Measurements from ENCODE around the gene TBC1D32. TPM values are rescaled to one million over a fixed set of nuclear protein-coding genes. Genes with fewer than 3 reads are reported as not detected.

TBC1D32 gene
- total RNA-seq, 1 experiment from 2014 or later = 3.4 TPM

DNA sequence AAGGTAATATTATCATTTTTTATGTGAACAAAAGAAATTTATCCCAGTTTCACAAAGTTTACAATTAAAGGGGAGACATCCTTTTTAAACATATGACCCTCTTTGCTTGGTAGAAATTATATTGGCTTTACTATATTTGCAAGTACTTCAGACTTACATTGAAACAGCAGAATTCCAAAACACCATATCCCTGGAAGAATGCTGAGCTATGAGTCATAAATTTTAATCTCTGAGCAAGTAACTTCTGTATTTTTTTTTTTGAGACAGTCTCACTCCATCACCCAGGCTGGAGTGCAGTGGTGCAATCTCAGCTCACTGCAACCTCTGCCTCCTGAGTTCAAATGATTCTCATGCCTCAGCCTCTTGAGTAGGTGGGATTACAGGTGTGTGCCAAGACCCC, 240.4 kb downstream of the TBC1D32 start:
- ChIA-PET POLR2A (no interaction called here), CTCF (no interaction called here)
- Mint-ChIP-seq H3K27me3 (ENCODE audit: insufficient read depth, unreplicated experiment) (no peaks in the 10 kb centered on the region), H3K27ac (ENCODE audit: unreplicated experiment) (no peak overlapping the region), H3K4me1 (ENCODE audit: low read depth, unreplicated experiment) (no peaks in the 10 kb centered on the region), H3K4me3 (ENCODE audit: unreplicated experiment) (no peak overlapping the region), H3K9me3 (ENCODE audit: unreplicated experiment) (no peaks in the 10 kb centered on the region), H3K36me3 (ENCODE audit: insufficient read depth, unreplicated experiment) (no peaks in the 10 kb centered on the region)
- H3K4me3 ChIP-seq (ENCODE audit: low read depth, low read length) = no peak overlapping the region
- H3K9me3 ChIP-seq = no peaks in the 10 kb centered on the region
- intact Hi-C loops (cut with micrococcal nuclease; ENCODE audit: unreplicated experiment) = no loop called here
- TF ChIP-seq, protein P1, sequence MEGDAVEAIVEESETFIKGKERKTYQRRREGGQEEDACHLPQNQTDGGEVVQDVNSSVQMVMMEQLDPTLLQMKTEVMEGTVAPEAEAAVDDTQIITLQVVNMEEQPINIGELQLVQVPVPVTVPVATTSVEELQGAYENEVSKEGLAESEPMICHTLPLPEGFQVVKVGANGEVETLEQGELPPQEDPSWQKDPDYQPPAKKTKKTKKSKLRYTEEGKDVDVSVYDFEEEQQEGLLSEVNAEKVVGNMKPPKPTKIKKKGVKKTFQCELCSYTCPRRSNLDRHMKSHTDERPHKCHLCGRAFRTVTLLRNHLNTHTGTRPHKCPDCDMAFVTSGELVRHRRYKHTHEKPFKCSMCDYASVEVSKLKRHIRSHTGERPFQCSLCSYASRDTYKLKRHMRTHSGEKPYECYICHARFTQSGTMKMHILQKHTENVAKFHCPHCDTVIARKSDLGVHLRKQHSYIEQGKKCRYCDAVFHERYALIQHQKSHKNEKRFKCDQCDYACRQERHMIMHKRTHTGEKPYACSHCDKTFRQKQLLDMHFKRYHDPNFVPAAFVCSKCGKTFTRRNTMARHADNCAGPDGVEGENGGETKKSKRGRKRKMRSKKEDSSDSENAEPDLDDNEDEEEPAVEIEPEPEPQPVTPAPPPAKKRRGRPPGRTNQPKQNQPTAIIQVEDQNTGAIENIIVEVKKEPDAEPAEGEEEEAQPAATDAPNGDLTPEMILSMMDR (IDR thresholded peaks at IDR 0.05; ENCODE audit: insufficient read depth in 1 of 2, low read depth in 1 of 2, low read length in 1 of 2, severe bottlenecking in 1 of 2, unreplicated experiment in 1 of 2) = no peak
- H3K36me3 ChIP-seq (ENCODE audit: control insufficient read depth, insufficient read depth, low read length) = no peaks in the 10 kb centered on the region
- no peaks in the 10 kb centered on the region for H3K27me3 ChIP-seq (replicated peaks; ENCODE audit: control insufficient read depth, insufficient read depth, low read length)
- H3K4me1 ChIP-seq = no peaks in the 10 kb centered on the region
- DNase-seq = no peak
- BruUV-seq (replicated peaks) = no TSS peak

DNA sequence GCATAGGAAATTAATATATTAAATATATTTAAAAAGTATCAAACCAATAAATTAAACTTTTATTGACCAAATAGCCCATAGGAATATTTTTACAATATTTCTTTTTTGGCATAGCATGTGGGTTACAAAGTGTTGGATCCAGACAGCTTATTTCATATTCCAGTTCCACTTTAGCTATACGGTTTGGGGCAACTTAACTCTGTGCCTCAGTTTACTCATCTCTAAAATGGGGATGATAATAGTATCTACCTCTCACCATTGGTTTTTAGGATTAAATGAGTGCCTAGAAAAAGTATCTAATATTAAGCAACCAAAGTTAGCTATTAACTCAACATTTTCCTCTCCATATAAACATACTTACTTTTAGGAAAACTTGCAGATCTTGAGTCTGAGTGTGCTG, 243.8 kb downstream of the TBC1D32 start:
- intact Hi-C loops (cut with micrococcal nuclease; ENCODE audit: unreplicated experiment) = no loop called here
- no TSS peak for BruUV-seq (replicated peaks)
- no peaks in the 10 kb centered on the region for H3K27me3 ChIP-seq (replicated peaks; ENCODE audit: control insufficient read depth, insufficient read depth, low read length)
- H3K9me3 Mint-ChIP-seq (ENCODE audit: unreplicated experiment) = no peaks in the 10 kb centered on the region
- CTCF ChIA-PET = no interaction called here
- H3K27me3 Mint-ChIP-seq (ENCODE audit: insufficient read depth, unreplicated experiment) = no peaks in the 10 kb centered on the region
- POLR2A ChIA-PET = no interaction called here
- H3K36me3 Mint-ChIP-seq (ENCODE audit: insufficient read depth, unreplicated experiment) = no peaks in the 10 kb centered on the region
- no peaks in the 10 kb centered on the region for H3K36me3 ChIP-seq (ENCODE audit: control insufficient read depth, insufficient read depth, low read length)
- DNase-seq = no peak
- TF ChIP-seq, protein P1 (IDR thresholded peaks at IDR 0.05; ENCODE audit: insufficient read depth in 1 of 2, low read depth in 1 of 2, low read length in 1 of 2, severe bottlenecking in 1 of 2, unreplicated experiment in 1 of 2) = no peak
- no peak overlapping the region for H3K4me3 ChIP-seq (ENCODE audit: low read depth, low read length)
- H3K27ac Mint-ChIP-seq (ENCODE audit: unreplicated experiment) = no peak overlapping the region
- no peaks in the 10 kb centered on the region for H3K4me1 ChIP-seq
- H3K9me3 ChIP-seq = no peaks in the 10 kb centered on the region
- no peaks in the 10 kb centered on the region for H3K4me1 Mint-ChIP-seq (ENCODE audit: low read depth, unreplicated experiment)
- no peak overlapping the region for H3K4me3 Mint-ChIP-seq (ENCODE audit: unreplicated experiment)

DNA sequence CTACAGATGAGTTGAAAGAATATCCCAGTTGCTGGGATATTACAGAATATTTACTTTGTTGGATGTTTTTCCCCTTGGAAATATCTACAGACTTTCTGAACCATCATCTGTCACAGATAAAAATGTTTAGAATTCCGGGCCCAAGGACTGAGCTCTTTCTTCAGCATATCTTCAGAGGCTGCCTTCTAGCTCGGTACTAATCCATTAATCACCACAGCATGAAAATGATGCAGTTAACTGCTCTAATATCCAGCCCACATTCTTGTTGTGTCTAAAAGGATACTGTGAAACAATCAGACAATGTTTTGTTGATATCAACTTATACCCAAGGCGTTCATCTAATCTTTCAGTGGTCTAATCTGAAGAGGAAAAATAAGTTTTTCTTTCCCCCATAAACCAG, 247.4 kb downstream of the TBC1D32 start:
- Mint-ChIP-seq H3K9me3 (ENCODE audit: unreplicated experiment) (no peaks in the 10 kb centered on the region), H3K27me3 (ENCODE audit: insufficient read depth, unreplicated experiment) (no peaks in the 10 kb centered on the region), H3K36me3 (ENCODE audit: insufficient read depth, unreplicated experiment) (no peaks in the 10 kb centered on the region), H3K27ac (ENCODE audit: unreplicated experiment) (no peak overlapping the region), H3K4me1 (ENCODE audit: low read depth, unreplicated experiment) (no peaks in the 10 kb centered on the region), H3K4me3 (ENCODE audit: unreplicated experiment) (no peak overlapping the region)
- no TSS peak for BruUV-seq (replicated peaks)
- no peaks in the 10 kb centered on the region; the same call in 1 of the 2 replicates for H3K9me3 ChIP-seq
- DNase-seq = no peak
- intact Hi-C loops (cut with micrococcal nuclease; ENCODE audit: unreplicated experiment) = no loop called here
- no peaks in the 10 kb centered on the region for H3K36me3 ChIP-seq (ENCODE audit: control insufficient read depth, insufficient read depth, low read length)
- H3K4me3 ChIP-seq (ENCODE audit: low read depth, low read length) = no peak overlapping the region
- H3K4me1 ChIP-seq = no peaks in the 10 kb centered on the region
- TF ChIP-seq, protein P1 (IDR thresholded peaks at IDR 0.05; ENCODE audit: insufficient read depth in 1 of 2, low read depth in 1 of 2, low read length in 1 of 2, severe bottlenecking in 1 of 2, unreplicated experiment in 1 of 2) = no peak
- POLR2A ChIA-PET = no interaction called here
- no peaks in the 10 kb centered on the region for H3K27me3 ChIP-seq (replicated peaks; ENCODE audit: control insufficient read depth, insufficient read depth, low read length)
- CTCF ChIA-PET = no interaction called here

Measured in Caco-2 (cell line).